ENCODE measurements around the gene JAM3.

DNA sequence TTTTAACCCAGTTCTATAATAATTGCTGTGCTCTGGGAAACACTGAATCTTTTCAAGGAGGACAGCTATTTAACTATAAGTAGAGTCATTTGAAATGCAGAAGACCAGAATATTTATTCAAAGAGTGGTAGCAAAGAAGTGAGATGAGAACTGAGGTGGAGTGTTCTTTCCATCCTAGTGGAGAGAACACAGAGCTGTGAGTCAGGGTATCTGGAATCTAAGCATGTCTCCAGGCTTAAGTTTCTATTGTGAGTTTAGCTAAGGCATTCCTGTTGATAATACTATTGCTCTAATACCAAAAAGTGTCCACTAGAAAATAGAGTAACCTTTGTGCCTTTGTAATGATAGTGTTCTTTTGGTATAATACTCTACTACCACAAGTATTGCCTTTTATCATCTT, 32.4 kb downstream of the JAM3 start:
- TF ChIP-seq, protein P1, sequence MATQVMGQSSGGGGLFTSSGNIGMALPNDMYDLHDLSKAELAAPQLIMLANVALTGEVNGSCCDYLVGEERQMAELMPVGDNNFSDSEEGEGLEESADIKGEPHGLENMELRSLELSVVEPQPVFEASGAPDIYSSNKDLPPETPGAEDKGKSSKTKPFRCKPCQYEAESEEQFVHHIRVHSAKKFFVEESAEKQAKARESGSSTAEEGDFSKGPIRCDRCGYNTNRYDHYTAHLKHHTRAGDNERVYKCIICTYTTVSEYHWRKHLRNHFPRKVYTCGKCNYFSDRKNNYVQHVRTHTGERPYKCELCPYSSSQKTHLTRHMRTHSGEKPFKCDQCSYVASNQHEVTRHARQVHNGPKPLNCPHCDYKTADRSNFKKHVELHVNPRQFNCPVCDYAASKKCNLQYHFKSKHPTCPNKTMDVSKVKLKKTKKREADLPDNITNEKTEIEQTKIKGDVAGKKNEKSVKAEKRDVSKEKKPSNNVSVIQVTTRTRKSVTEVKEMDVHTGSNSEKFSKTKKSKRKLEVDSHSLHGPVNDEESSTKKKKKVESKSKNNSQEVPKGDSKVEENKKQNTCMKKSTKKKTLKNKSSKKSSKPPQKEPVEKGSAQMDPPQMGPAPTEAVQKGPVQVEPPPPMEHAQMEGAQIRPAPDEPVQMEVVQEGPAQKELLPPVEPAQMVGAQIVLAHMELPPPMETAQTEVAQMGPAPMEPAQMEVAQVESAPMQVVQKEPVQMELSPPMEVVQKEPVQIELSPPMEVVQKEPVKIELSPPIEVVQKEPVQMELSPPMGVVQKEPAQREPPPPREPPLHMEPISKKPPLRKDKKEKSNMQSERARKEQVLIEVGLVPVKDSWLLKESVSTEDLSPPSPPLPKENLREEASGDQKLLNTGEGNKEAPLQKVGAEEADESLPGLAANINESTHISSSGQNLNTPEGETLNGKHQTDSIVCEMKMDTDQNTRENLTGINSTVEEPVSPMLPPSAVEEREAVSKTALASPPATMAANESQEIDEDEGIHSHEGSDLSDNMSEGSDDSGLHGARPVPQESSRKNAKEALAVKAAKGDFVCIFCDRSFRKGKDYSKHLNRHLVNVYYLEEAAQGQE (IDR thresholded peaks at IDR 0.05; ENCODE audit: low read depth, low read length), result no peak
- TF ChIP-seq MXI1 (IDR thresholded peaks at IDR 0.05; ENCODE audit: low read depth, low read length), result no peak
- TF ChIP-seq, protein P2, sequence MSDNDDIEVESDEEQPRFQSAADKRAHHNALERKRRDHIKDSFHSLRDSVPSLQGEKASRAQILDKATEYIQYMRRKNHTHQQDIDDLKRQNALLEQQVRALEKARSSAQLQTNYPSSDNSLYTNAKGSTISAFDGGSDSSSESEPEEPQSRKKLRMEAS (IDR thresholded peaks at IDR 0.05; ENCODE audit: low read depth), result no peak
- TF ChIP-seq EZH2phosphoT487 (IDR thresholded peaks at IDR 0.05; ENCODE audit: borderline replicate concordance, low read depth), result no peak
- TF ChIP-seq POLR2AphosphoS5 (IDR thresholded peaks at IDR 0.05; ENCODE audit: low read depth, low read length), result no peak
- TF ChIP-seq NFIC (IDR thresholded peaks at IDR 0.05; ENCODE audit: borderline replicate concordance), result no peak
